ENCODE measurements around the gene HDAC4. TPM values are rescaled to one million over a fixed set of nuclear protein-coding genes. Genes with fewer than 3 reads are reported as not detected.

Gene HDAC4
- total RNA-seq, 1 experiment from 2014 or later: 44.4 TPM

GRCh38 chr2:239393941-239394340 is 6.9 kb downstream of the HDAC4 start:
- Mint-ChIP-seq H3K4me1 (peaks cover 36% of the 10 kb centered on the region), H3K27ac (peak overlapping the region; percentile 81; the same call in 1 of the 2 replicates), H3K9me3 (peaks cover 3% of the 10 kb centered on the region; the same call in 1 of the 2 replicates), H3K4me3 (no peak overlapping the region), H3K27me3 (ENCODE audit: low read depth) (no peaks in the 10 kb centered on the region), H3K36me3 (peaks cover 9% of the 10 kb centered on the region)
- TF ChIP-seq NFATC4 (CRISPR knock-in tag; IDR thresholded peaks at IDR 0.05) (no peak), EMX1 (CRISPR knock-in tag; IDR thresholded peaks at IDR 0.05) (no peak), FOXJ3 (CRISPR knock-in tag; IDR thresholded peaks at IDR 0.05; ENCODE audit: borderline replicate concordance) (no peak), FOXP4 (CRISPR knock-in tag; IDR thresholded peaks at IDR 0.05) (no peak), IRF2 (CRISPR knock-in tag; IDR thresholded peaks at IDR 0.05; ENCODE audit: borderline replicate concordance, low read depth) (no peak), MYBL2 (CRISPR knock-in tag; IDR thresholded peaks at IDR 0.05) (no peak), SMAD3 (CRISPR knock-in tag; IDR thresholded peaks at IDR 0.05; ENCODE audit: borderline replicate concordance) (no peak), STAT6 (CRISPR knock-in tag; conservative IDR thresholded peaks at IDR 0.05; ENCODE audit: low read depth) (no peak), ZSCAN18 (CRISPR knock-in tag; IDR thresholded peaks at IDR 0.05) (no peak), FOXP1 (CRISPR knock-in tag; IDR thresholded peaks at IDR 0.05; ENCODE audit: borderline replicate concordance) (no peak)
- no peak for ATAC-seq
- ChIA-PET POLR2A (no interaction called here), CTCF (no interaction called here)
- no peak for DNase-seq (ENCODE audit: low spot score)

- no peak for TF ChIP-seq SMAD4 (CRISPR knock-in tag; IDR thresholded peaks at IDR 0.05)
- ChIA-PET POLR2A (interaction anchor here (2.0 kb wide), 1 partner anchor 8 kb away, joined by 7 read pairs; the partner anchor contains the start of gene HDAC4), CTCF (interaction anchor here (1.1 kb wide), 1 partner anchor 12 kb away, joined by 3 read pairs; no protein-coding TSS in a partner anchor)
- peaks cover 31% of the 10 kb centered on the region for H3K4me1 Mint-ChIP-seq
- peak overlapping the region; percentile 45; the same call in 1 of the 2 replicates for H3K27ac Mint-ChIP-seq
- H3K27me3 Mint-ChIP-seq (ENCODE audit: low read depth): no peaks in the 10 kb centered on the region
- ATAC-seq (no peak), DNase-seq (ENCODE audit: low spot score) (no peak)
- H3K4me3 Mint-ChIP-seq: no peak overlapping the region
- H3K36me3 Mint-ChIP-seq: peaks cover 9% of the 10 kb centered on the region
- H3K9me3 Mint-ChIP-seq: peaks cover 3% of the 10 kb centered on the region; the same call in 1 of the 2 replicates
Observed at GRCh38 chr2:239393388-239393940, 7.4 kb downstream of the HDAC4 start.

- Mint-ChIP-seq H3K27ac (peak overlapping the region; percentile 45; the same call in 1 of the 2 replicates), H3K4me1 (peaks cover 26% of the 10 kb centered on the region), H3K9me3 (peaks cover 3% of the 10 kb centered on the region; the same call in 1 of the 2 replicates), H3K27me3 (ENCODE audit: low read depth) (no peaks in the 10 kb centered on the region), H3K4me3 (no peak overlapping the region), H3K36me3 (peaks cover 9% of the 10 kb centered on the region)
- ATAC-seq (no peak), DNase-seq (ENCODE audit: low spot score) (no peak)
- POLR2A ChIA-PET: interaction anchor here (2.0 kb wide), 1 partner anchor 8 kb away, joined by 7 read pairs; the partner anchor contains the start of gene HDAC4
- TF ChIP-seq MLX (CRISPR knock-in tag; IDR thresholded peaks at IDR 0.05) (no peak), USF1 (CRISPR knock-in tag; IDR thresholded peaks at IDR 0.05) (no peak)
- CTCF ChIA-PET: interaction anchor here (1.1 kb wide), 1 partner anchor 12 kb away, joined by 3 read pairs; no protein-coding TSS in a partner anchor
Observed at GRCh38 chr2:239392688-239393387, 8.0 kb downstream of the HDAC4 start.

All from WTC11 (cell line).